NCI-H2227 (cell line): ENCODE measurements around the gene RUFY3.

Source experiments
- DNase-seq: peaks from one replicate; lab custom pipeline; 2025; ENCODE audit not compliant: unreplicated experiment; lab: John Stamatoyannopoulos, UW

The RUFY3 gene

DNA sequence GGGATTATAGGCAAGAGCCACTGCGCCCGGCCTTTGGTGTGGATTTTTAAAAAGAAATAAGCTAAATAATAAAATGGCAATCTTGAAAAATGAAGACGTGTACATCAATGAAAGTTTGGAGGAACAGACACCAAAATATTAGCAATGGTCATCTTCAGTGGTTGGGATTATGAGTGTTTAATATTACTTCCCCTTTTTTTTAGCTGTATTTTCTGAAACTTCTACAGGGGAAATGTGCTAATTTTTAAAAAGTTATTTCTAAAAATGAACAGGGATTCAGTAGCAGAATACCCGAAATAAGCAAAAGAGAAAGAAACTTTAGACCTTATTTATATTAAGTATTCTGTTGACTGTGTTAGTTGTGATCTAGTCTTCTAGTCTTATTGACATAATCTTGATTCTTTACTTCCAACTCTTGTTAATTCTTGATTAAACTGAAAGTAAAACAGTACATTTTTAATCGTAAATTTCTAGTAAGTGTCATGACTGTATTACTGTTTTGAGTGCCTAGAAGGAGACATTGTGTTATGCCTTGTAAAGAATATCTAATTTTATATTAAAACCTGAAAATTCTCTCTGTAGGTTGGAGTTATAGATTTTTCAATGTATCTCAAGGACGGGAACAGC is 51.3 kb downstream of the RUFY3 start:
- DNase-seq = no peak

GRCh38 chr4:70778888-70779422 is 57.2 kb downstream of the RUFY3 start:
- peak; percentile 0 for DNase-seq

GRCh38 chr4:70783096-70783495 is 61.3 kb downstream of the RUFY3 start:
- DNase-seq = no peak

DNA sequence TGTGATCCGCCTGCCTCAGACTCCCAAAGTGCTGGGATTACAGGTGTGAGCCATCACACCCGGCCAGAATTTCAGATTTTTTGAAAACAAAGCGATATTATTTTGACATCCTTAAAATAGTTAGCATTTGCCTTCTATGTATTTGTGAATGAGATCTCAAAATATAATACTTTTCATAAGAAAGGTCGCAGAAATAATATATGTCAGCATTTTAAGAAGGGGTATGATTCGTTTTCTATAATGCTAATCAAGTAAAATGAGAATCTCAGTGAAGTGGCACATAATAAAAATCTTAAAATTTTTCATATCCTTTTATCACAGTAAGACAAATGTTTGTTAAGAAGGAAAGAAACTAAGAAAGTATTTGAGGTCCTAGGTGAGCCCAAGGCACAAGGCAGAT is 65.7 kb downstream of the RUFY3 start:
- no peak for DNase-seq

GRCh38 chr4:70788733-70789132 is 67.0 kb downstream of the RUFY3 start:
- DNase-seq = no peak

DNA sequence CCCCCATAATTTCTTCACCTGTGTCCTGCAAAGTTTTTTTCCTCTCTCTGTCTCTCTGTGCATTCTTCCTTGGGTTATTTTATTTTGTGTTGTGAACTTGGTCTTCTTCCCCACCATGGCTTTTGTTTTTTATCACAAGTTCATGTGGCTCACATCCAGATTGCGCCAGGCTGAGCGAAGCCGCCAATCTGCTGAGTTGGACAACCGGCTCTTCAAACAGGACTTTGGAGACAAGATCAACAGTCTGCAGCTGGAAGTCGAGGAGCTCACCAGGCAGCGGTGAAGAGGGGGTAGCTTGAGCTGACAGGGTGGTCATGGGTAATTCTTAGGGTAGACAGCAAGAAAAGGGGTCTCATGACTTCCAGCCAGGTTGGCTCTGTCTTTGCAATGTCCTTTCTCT is 71.9 kb downstream of the RUFY3 start:
- no peak for DNase-seq

DNA sequence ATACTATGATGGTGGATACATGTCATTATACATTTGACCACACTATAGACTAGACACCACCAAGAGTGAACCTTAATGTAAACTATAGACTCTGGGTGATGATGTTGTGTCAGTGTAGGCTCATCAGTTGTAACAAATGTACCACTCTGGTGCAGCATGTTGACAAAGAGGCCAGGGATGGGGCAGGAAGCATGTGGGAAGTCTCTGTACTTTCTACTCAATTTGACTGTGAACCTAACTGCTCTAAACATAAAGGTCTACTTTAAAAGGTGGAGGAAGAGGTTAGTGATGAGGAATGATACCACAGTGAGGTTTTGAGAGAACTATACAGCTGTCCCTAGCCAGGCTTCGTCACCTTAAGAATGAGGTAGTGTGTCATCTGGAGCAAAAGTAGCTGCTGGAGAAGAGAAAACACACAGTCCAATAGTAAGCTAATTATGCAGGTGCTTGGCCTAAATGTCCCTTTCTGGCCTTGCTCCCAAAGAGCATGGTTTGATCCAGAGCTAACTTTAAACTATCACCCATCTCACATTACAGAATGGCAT is 79.6 kb downstream of the RUFY3 start:
- no peak for DNase-seq

GRCh38 chr4:70802928-70803580 is 81.3 kb downstream of the RUFY3 start:
- DNase-seq = no peak

- no peak for DNase-seq
These were observed 86.4 kb downstream of the RUFY3 start for GRCh38 chr4:70808151-70808550.

- DNase-seq = no peak
These were observed 93.6 kb downstream of the RUFY3 start for GRCh38 chr4:70815370-70815769.

DNA sequence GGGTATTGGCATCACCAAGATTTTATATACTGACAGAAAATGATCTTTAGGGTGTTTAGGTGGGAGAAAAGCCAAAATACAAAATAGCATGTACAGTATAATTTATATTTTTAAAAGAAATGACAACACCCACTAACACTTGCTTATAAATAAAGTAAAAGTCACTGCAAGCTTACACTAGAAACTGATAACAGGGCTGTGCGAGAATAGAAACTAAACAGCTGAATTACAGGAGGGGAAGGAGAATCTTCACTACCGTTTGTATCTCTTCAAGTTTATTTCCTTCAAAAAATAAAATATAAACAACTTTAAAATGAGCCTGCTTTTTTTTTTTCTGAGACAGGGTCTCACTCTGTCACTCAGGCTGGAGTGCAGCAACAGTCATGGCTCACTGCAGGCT is 95.1 kb downstream of the RUFY3 start:
- no peak for DNase-seq

GRCh38 chr4:70818173-70818855 is 96.5 kb downstream of the RUFY3 start:
- no peak for DNase-seq

DNA sequence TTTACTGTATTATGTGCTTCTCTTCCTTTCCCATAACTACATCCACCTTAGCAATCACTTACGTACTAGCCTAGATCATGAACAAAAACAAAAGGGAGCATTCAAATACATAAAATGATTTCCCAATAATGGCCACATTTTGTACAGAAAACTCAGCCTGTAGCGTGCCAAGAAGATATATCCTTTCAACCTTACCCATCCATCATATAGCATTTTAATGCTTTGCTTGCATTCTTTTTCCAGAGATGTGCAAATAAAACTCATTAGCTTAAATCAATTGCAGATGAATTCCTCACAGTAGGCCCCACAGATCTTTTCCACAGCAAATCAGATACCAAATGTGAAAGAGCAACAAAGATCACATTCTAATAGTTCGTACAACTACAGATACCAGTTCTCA is 97.2 kb downstream of the RUFY3 start:
- no peak for DNase-seq

DNA sequence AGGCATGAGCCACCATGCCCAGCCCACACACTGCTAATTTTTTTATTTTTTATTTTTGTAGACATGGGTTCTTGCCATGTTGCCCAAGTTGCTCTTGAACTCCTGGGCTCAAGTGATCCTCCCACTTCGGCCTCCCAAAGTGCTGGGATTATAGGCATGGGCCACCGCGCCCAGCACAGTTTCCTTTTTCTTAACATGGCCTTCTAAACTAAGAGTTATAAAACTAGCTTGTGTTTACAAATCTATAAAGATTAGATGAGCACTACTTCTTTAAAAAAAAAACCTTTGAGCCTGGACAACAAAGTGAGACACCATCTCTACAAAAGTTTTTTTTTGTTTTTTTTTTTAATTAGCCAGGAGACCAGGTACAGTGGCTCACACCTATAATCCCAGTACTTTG is 107.3 kb downstream of the RUFY3 start:
- DNase-seq = no peak

DNA sequence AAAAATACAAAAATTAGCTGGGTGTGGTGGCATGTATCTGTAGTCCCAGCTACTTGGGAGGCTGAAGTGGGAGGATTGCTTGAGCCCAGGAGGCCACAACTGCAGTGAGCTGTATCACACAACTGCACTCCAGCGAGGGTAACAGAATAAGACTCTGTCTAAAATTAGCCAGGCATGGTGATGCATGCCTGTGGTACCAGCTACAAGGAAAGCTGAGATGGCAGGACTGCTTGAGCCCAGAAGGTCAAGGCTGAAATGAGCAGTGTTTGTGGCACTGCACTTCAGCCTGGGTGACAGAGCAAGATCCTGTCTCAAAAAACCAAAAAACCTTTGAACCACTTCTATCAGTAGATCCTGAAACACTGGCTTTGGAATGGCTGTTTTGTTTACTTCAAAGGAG is 107.7 kb downstream of the RUFY3 start:
- no peak for DNase-seq

DNA sequence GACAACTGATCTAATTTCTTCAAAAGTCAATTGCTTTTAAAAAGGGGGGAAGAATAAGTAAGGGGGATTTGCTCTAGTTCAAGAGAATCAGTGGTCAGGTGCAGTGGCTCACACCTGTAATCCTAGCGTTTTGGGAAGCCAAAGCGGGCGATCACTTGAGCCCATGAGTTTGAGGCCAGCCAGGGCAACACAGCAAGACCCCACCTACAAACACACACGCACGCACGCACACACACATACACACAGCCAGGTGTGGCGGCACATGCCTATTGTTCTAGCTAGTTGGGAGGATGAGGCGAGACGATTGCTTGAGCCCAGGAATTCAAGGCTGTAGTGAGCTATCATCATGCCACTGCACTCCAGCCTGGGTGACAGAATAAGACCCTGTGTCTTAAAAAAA is 108.3 kb downstream of the RUFY3 start:
- no peak for DNase-seq

GRCh38 chr4:70831293-70831692 is 109.5 kb downstream of the RUFY3 start:
- DNase-seq = no peak

- DNase-seq = no peak
These were observed 111.9 kb downstream of the RUFY3 start for GRCh38 chr4:70833675-70834074.

GRCh38 chr4:70836081-70836480 is 114.3 kb downstream of the RUFY3 start:
- DNase-seq = no peak

GRCh38 chr4:70838204-70838603 is 116.4 kb downstream of the RUFY3 start:
- no peak for DNase-seq

- peak; percentile 75 for DNase-seq
These were observed 117.2 kb downstream of the RUFY3 start for GRCh38 chr4:70838666-70839588.
